Activated naive CD4-positive, alpha-beta T cell (primary cell): Measurements from ENCODE around the gene CDC42EP3.

Experiments used
- DNase-seq, 4 experiments: peaks; one replicate each; lab custom pipeline; 2025; lab: John Stamatoyannopoulos, UW

Gene CDC42EP3

GRCh38 chr2:37636381-37637066 lies 34.9 kb downstream of the CDC42EP3 start:
- DNase-seq, result no peak

GRCh38 chr2:37635504-37636380 lies 35.7 kb downstream of the CDC42EP3 start:
- DNase-seq, result peak in 2 of 4 experiments; percentile 6 to 15

- no peak for DNase-seq
These were observed 36.4 kb downstream of the CDC42EP3 start for GRCh38 chr2:37634914-37635503.

- DNase-seq, result no peak
These were observed 37.6 kb downstream of the CDC42EP3 start for GRCh38 chr2:37633845-37634244.

- no peak for DNase-seq
These were observed 38.2 kb downstream of the CDC42EP3 start for GRCh38 chr2:37633234-37633633.

- no peak for DNase-seq
These were observed 39.1 kb downstream of the CDC42EP3 start for GRCh38 chr2:37632310-37632709.

GRCh38 chr2:37631698-37632097 lies 39.7 kb downstream of the CDC42EP3 start:
- no peak for DNase-seq

- no peak for DNase-seq
These were observed 40.1 kb downstream of the CDC42EP3 start for GRCh38 chr2:37631292-37631691.

GRCh38 chr2:37630776-37631175 lies 40.7 kb downstream of the CDC42EP3 start:
- no peak for DNase-seq

- no peak for DNase-seq
These were observed 41.1 kb downstream of the CDC42EP3 start for GRCh38 chr2:37630301-37630700.

- DNase-seq, result no peak
These were observed 41.9 kb downstream of the CDC42EP3 start for GRCh38 chr2:37629529-37629928.

- DNase-seq, result no peak
These were observed 43.7 kb downstream of the CDC42EP3 start for GRCh38 chr2:37627710-37628109.

GRCh38 chr2:37625796-37626571 lies 45.5 kb downstream of the CDC42EP3 start:
- DNase-seq, result peak in 2 of 4 experiments; percentile 27 to 44

GRCh38 chr2:37625156-37625555 lies 46.3 kb downstream of the CDC42EP3 start:
- no peak for DNase-seq

- DNase-seq, result no peak
These were observed 47.2 kb downstream of the CDC42EP3 start for GRCh38 chr2:37623971-37624900.

GRCh38 chr2:37623406-37623805 lies 48.0 kb downstream of the CDC42EP3 start:
- no peak for DNase-seq

- DNase-seq, result no peak
These were observed 48.9 kb downstream of the CDC42EP3 start for GRCh38 chr2:37622450-37623100.

- DNase-seq, result no peak
These were observed 50.2 kb downstream of the CDC42EP3 start for GRCh38 chr2:37621199-37621598.

GRCh38 chr2:37619959-37620300 lies 51.5 kb downstream of the CDC42EP3 start:
- DNase-seq, result no peak

GRCh38 chr2:37619230-37619958 lies 52.0 kb downstream of the CDC42EP3 start:
- DNase-seq, result no peak
